NCI-H2081 (cell line): ENCODE results near the gene LAMA2.

Experiments used
- DNase-seq, 2 experiments: peaks; one replicate each; lab custom pipeline; 2025; lab: John Stamatoyannopoulos, UW

The LAMA2 gene

GRCh38 chr6:129183681-129184301, 300.9 kb downstream of the LAMA2 start:
- no peak for DNase-seq

GRCh38 chr6:129184324-129184723, 301.4 kb downstream of the LAMA2 start:
- no peak for DNase-seq

- DNase-seq = no peak
These were observed 301.9 kb downstream of the LAMA2 start for GRCh38 chr6:129184808-129185366.

- no peak for DNase-seq
These were observed 304.1 kb downstream of the LAMA2 start for GRCh38 chr6:129186988-129187387.

- DNase-seq = no peak
These were observed 305.4 kb downstream of the LAMA2 start for GRCh38 chr6:129188306-129188705.

- no peak for DNase-seq
These were observed 305.9 kb downstream of the LAMA2 start for GRCh38 chr6:129188795-129189194.

- DNase-seq = no peak
These were observed 306.3 kb downstream of the LAMA2 start for GRCh38 chr6:129189266-129189665.

- DNase-seq = no peak
These were observed 308.3 kb downstream of the LAMA2 start for GRCh38 chr6:129191235-129191634.

GRCh38 chr6:129192458-129192989, 309.6 kb downstream of the LAMA2 start:
- no peak for DNase-seq

GRCh38 chr6:129194306-129194941, 311.5 kb downstream of the LAMA2 start:
- no peak for DNase-seq

GRCh38 chr6:129195161-129195560, 312.2 kb downstream of the LAMA2 start:
- no peak for DNase-seq

GRCh38 chr6:129195643-129196042, 312.7 kb downstream of the LAMA2 start:
- DNase-seq = no peak

GRCh38 chr6:129197154-129197553, 314.2 kb downstream of the LAMA2 start:
- no peak for DNase-seq

GRCh38 chr6:129200151-129200550, 317.2 kb downstream of the LAMA2 start:
- no peak for DNase-seq

GRCh38 chr6:129203190-129203900, 320.4 kb downstream of the LAMA2 start:
- no peak for DNase-seq

GRCh38 chr6:129206821-129207220, 323.9 kb downstream of the LAMA2 start:
- DNase-seq = peak in 1 of 2 experiments; percentile 24

- no peak for DNase-seq
These were observed 324.9 kb downstream of the LAMA2 start for GRCh38 chr6:129207832-129208231.

GRCh38 chr6:129208415-129209034, 325.6 kb downstream of the LAMA2 start:
- DNase-seq = no peak

GRCh38 chr6:129209355-129209754, 326.4 kb downstream of the LAMA2 start:
- DNase-seq = no peak

GRCh38 chr6:129210684-129211083, 327.7 kb downstream of the LAMA2 start:
- no peak for DNase-seq

GRCh38 chr6:129211626-129212025, 328.7 kb downstream of the LAMA2 start:
- DNase-seq = no peak

- DNase-seq = no peak
These were observed 329.1 kb downstream of the LAMA2 start for GRCh38 chr6:129212081-129212480.
